ENCODE measurements around the gene FOXE1.

GRCh38 chr9:97830884-97831829 lies 21.9 kb upstream of the FOXE1 start:
- TF ChIP-seq EZH2 (IDR thresholded peaks at IDR 0.05) (no peak), FOXP2 (optimal IDR thresholded peaks at IDR 0.05; ENCODE audit: control extremely low read depth, extremely low read length, insufficient read depth) (no peak), POLR2AphosphoS5 (IDR thresholded peaks at IDR 0.05; ENCODE audit: borderline replicate concordance, low read depth, low read length) (no peak)
